ENCODE data around the gene LARGE1.

Gene LARGE1

DNA sequence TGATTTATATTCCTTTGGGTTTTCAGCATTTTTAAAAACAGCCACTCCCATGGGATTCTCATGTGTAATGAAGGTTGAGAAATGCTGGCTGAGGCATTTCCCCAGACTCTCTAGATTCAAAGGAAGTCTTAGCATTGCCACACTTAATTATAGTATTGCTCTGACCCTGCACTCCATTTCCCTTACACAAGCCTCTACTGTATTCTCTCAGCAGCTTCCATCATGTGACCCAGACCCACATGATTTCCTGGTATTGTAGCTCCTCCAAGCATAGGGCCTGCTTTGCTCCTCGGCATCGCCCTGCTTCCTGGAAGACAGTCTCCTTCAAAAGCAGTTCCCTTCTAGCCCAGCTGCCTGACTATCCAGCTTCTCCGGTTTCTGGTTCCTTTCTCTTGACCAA is 261.5 kb downstream of the LARGE1 start:
- DNase-seq (ENCODE audit: low read depth in 3 of 3) = no peak

DNA sequence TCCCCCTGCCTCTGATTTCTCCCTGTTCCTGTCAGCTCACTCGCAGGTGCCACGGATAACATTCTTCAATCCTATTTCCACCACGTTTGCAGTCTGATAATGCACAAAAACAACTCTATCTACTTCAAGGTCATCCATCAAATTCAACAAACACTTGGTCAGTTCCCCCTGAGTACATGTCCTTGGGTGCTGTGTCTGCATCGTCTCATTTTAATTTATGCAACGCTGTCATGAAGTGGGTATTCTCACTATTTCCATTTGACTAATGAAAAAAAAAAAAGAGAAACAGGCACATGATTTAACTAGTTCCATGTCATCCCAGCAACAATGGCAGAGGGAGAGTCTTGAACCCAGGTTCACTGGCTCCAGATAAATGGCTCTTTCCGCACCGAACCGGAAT is 262.6 kb downstream of the LARGE1 start:
- DNase-seq (ENCODE audit: low read depth in 3 of 3) = no peak

DNA sequence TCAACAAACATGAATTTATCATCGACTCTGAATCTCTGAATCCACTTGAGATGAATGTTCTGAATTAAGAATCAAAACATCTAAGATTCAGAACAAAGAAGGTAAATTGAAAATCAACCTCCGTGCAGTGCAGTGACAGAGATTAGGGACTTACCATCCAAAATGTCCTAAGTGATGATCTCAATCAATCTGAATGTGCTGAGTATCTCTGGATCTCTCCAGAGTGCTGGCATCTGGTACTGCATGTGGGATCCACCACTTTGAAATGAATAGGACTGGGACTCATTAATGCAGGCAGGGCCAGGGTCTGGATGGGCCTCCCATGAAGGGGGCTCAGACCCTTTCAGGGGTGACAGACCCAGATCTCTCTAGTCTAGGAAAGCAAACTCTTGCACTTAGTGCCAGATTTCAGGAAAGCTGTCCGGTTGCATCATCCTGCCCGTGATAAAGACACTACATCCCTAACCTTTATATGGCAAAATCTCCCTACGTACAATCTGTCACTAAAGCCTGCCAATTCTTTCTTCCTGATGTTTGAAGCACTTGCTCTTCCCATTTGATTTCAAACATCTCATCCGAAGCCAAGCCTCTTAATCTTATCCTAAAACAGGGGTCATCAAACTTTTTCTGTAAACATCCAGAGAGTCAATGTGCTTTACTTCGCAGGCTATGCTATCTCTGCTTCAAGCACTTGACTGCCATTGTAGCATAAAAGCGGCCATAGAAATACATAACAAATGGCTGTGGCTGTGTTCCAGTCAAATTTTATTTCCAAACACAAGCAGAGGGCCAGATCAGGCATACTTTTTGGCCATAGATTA is 263.3 kb downstream of the LARGE1 start:
- DNase-seq (ENCODE audit: low read depth in 3 of 3) = no peak

DNA sequence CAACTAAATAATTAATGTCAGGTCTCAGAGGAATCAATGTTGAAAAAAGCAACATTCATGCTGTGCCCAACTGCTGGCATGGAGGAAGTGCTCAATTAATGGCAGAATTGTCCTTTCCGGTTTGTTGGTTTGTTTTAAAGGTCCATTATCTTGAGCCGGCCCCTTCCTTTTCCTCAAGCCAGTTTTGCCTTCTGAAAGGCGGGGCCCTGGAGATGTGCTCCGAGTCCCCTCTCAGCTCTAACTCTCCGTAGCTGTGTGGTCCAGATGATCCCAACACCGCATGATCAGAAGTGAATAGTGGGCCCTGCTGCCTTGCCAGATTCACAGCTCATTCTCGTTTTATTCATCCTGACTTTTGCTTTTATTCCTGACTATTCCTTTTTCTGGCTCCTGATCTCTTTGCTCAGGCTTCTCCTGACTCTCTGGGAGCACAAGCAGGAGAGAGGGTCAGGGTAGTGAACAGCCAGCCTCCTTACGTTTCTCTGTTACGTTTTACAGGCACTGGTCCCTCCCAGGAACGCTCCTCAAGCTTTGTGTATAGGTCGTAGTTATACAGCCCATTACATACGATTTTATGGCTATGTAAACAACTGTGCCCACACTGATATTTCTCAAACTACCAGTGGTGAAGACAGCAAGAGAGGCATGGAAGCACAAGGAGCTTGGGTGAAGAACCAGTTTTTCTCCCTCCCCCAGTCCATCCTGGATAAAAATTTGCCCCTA is 265.9 kb downstream of the LARGE1 start:
- no peak for DNase-seq (ENCODE audit: low read depth in 3 of 3)

DNA sequence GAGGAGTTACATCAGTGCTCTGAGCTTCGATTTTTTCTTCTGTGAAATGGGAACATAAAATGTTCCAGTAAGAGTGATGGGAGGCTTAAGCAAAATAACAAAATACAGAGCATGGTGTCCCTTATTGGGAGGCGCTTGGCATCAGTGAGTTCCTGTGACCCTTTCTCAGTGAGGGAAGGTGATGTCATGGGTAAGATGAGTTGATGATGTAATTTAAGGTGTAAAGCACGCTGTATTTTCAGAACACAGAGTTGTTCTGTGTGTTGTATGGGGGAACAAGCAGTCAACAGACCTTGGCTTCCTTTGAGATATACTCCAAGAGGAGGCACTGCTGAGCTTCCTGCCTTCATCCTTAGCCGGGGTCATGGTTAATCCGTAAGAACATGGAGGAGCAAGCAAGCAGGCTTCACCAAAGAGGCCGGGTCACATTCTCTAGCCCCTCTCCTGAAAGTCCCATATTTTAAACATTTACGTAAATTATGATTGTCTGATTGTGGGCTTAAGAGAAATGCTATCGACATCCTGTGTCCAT is 266.7 kb downstream of the LARGE1 start:
- no peak for DNase-seq (ENCODE audit: low read depth in 3 of 3)

DNA sequence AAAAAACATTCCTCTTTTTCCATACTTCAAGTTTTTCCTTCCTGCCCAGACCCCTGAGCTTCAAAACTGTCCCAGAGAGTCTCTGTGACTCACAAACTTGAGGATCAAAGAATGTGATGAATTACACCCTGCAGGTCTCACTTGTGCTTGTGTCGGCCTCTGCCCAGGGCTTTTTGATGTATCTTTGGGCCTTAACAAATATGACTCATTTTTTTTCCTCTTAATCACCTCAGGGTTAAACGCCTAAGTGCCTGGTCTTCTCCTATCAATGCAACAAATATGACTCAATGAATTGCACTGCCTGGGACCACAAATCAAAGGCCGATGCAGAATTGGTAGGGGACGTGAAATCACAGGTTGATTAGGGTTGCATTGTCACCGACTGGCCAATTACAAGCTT is 267.7 kb downstream of the LARGE1 start:
- no peak for DNase-seq (ENCODE audit: low read depth in 3 of 3)

DNA sequence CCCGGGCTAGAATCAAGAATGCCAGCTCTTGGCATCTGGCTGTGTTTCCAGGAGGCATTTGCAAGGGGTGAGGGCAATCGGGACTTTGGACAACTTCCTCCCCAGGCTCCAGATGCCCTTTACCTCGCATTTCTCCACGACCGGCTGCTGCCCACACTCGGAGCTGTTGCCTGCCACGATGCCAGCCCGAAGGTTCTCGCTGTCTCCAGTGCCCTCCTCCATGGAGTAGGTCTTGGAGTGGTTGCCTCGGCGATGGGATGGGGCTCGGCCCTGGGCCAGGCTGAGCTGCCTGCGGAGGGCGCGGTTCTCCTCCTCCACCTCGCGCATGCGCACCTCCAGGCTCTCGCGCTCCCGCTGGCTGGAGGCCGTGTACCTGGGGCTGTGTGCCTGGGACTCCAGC is 270.0 kb downstream of the LARGE1 start:
- DNase-seq (ENCODE audit: low read depth in 3 of 3) = no peak

- DNase-seq (ENCODE audit: low read depth in 3 of 3) = no peak
Observed at GRCh38 chr22:33648478-33648877, 271.8 kb downstream of the LARGE1 start.

GRCh38 chr22:33640900-33641299 is 279.4 kb downstream of the LARGE1 start:
- DNase-seq (ENCODE audit: low read depth in 3 of 3) = no peak

DNA sequence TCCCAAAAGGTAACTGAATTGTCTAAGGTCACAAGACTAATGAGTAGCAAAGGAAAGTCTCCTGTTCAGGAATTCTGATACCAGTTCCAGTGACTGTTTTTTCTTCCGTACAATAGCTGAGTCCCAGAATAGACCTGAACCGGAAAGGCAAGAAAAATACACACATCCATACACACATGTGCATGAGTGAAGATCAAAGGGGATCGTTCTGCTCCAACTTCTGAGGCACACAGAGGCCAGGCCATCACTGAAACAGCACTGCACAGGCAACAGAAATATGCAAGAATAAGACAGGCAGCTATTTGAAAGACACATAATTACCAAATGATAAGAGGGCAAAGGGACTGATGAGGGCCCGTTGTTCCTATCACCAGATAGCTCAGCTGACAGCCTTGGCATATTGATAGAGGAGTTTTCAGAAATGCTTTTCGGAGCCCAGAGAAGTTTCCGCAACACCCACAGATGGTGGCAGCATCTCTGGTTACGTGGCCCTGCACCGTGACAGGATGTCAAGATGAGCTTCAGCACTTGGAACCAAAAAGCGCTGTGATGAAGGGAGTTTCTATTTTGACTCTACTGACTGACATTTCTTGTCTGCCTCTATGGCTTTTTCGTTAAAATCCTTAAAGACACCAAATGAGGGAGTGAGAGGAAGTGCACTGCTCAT is 280.6 kb downstream of the LARGE1 start:
- no peak for DNase-seq (ENCODE audit: low read depth in 3 of 3)

DNA sequence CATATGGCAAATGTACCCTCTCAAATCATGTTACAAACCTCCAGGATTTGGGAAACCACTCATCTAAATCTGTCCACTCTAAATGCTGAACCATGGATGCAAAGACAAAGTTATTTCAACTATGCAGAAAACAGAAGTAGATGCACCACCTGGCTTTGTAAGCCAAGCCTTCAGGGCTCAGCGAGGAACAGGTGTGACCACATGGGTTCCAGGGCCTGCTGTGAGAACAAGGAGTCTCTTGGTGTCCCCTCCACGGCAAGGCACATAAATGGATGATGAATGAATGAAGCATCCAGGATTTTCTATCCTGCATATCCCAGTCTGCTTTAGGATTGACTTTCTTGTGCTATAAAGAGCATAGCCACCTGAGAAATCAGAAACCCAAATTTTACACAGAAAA is 284.5 kb downstream of the LARGE1 start:
- no peak for DNase-seq (ENCODE audit: low read depth in 3 of 3)

DNA sequence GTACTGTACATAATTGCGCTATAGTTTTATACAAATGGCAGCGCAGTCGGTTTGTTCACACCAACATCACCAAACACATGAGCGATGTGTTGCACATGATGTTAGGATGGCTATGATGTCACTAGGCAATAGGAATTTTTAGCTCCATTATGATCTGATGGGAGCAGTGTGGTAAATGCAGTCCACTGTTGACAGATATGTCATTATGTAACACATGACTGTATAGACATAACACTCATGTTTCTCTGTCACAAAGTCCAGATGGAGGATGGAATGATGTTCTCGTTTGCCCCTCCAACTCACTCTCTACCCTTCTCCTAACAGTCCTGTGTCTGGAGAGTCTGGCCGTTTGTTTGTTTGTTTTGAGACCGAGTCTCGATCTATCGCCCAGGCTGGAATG is 288.5 kb downstream of the LARGE1 start:
- DNase-seq (ENCODE audit: low read depth in 3 of 3) = no peak

DNA sequence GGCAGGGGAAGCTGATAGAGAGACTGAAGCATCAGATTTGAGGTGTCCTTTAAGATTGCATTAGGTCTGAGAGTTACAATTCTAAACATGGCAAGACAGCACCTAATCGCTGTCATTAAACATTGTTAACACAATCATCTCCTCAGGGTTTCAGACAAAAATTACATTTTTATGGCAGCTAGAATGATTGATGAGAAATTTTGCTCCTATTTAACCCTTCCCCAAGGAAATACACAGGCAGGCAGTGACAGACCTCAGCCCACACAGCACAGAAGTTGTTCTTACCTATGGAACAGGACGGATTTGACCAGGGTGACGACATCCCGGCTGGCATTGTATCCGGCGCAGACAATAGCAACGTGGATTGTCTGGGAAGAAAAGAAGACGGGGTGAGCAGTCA is 294.3 kb downstream of the LARGE1 start:
- no peak for DNase-seq (ENCODE audit: low read depth in 3 of 3)

DNA sequence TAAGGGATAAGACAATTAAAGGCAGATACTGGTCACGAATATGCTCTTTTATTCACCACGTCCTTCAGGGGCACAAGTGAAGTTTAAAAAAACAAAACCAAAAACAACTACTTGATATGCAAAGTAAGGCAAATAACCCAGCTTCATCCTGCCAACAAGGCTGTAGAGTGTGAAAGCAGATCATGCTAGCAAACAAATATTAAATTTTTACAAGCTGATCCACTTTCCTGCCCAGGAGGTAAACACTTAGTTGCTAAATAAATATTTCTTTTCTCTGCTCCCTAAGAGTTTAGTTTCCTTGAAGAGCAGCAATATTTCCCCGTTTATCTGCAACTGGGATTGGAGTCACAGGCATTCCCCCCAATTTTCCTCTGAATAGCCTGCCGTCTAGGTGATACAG is 300.2 kb downstream of the LARGE1 start:
- DNase-seq (ENCODE audit: low read depth in 3 of 3) = no peak

DNA sequence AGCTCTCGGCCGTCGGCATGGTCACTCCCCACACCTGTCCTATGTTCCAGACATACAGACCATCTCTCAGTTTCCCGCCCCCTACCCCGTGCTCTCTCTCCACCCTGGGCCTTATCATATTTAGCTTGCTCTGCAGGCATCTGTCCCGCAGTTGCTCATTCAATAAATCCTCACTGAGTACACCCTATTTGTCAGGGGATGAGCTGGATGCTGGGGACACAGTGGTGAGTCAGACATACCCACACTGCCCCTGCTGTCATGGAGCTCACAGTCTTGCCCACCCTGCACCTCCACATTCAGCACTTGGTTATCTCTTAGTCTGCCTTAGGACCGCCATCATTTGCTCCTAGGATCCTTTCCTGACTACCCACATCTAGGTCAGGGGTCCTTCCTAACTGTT is 313.8 kb downstream of the LARGE1 start:
- no peak for DNase-seq (ENCODE audit: low read depth in 3 of 3)

DNA sequence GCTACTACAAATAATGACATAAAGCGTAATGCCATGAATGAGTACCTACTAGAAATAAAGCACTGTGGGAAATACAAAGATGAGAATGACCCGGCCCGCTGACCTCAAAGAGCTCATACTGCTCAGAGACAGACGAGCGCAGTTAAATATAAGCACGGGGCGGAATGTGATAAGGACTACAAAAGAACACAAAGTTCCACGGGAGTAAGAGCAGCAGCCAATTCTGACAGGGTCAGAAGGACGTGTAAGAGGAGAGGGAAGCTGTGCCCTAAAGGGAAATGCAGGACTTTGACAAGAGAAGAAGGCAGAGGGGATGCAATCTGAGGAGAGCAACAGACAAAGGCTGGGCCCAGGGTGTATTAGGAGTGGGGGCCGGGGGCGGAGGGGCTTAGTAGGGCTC is 314.6 kb downstream of the LARGE1 start:
- DNase-seq (ENCODE audit: low read depth in 3 of 3) = no peak

DNA sequence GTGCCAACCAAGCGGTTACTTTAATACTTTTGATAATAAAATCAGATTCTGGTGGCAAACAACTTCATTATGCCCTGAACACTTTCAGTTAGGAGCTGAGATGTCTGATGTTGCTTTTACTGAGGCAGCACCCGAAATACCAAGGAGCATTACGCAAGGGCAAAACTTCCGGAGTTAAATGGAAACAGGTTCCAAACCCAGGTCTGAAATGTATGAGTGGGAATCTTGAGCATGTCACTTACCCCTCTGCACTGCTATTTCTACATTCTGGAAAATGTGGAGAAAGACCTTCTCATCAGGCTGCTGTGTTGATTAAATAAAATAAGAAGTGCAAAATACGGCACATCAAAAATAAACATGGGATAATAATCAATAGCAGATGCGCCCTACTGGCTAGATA is 315.1 kb downstream of the LARGE1 start:
- no peak for DNase-seq (ENCODE audit: low read depth in 3 of 3)

GRCh38 chr22:33601062-33601461 is 319.2 kb downstream of the LARGE1 start:
- DNase-seq (ENCODE audit: low read depth in 3 of 3) = no peak

DNA sequence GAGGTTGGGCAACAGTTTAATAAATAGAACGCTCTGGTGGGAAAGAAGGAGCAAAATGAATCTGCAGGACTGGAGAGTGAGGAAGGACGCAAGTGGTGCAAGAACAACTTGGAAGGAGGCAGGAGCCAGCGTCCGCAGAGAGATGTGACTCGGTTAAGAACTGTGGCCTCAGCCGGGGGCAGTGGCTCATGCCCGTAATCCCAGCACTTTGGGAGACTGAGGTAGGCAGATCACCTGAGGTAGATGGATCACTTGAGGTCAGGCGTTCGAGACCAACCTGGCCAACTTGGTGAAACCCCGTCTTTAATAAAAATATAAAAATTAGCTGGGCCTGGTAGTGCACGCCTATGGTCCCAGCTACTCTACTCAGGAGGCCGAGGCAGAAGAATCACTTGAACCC is 319.7 kb downstream of the LARGE1 start:
- DNase-seq (ENCODE audit: low read depth in 3 of 3) = no peak

DNA sequence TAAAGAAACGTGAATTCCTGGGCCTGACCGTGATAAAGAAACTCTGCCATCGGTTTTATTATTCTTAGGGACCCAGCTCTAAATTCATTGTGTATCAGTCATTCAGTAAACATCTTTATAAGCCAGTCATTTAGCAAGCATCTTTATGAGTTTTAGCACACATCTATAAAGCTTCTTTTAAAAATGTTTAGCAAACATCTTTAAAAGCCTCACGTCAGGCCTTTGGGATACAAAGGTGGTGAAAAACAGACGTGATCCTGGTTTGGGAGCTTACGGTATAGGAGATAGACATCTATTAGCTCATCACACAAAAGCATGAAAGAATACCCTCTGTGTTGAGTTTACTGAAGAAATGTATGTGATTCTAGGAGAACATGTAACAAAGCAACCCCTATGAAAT is 320.2 kb downstream of the LARGE1 start:
- no peak for DNase-seq (ENCODE audit: low read depth in 3 of 3)

DNA sequence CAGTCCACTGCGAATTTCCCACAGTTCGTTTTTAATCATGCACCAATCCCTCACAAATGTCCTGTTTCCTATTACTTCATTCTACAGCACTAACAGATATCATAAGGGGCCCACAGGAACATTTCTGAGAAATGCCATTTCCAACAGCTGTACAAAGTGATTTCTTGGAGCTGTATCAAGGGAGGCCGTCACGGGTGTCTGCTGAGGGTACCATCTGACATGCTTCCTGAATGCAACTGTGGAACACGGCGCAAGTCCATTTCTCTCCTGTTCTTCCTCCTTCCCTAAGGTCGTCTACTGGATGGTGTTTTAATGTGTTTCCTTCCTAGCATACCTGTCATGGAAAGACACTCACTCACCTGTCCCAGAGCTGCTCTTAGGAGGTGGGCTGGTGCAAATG is 320.7 kb downstream of the LARGE1 start:
- DNase-seq (ENCODE audit: low read depth in 3 of 3) = no peak

DNA sequence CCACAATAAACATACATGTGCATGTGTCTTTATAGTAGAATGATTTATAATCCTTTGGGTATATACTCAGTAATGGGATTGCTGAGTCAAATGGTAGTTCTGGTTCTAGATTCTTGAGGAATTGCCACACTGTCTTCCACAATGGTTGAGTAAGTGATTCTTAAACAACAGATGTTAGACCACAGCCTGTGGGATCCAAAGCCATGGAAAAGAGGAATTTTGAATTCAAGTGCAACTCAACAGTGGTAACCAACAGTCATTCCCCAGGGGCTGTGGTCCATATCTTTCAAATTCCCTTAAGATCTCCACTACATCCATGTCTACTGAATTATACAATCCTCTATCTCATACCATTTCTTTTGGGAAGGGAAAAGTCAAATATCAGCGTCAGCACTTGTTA is 321.5 kb downstream of the LARGE1 start:
- no peak for DNase-seq (ENCODE audit: low read depth in 3 of 3)
